HCT116 (cell line): ENCODE results near the gene PIGL. TPM values are rescaled to one million over a fixed set of nuclear protein-coding genes. Genes with fewer than 3 reads are reported as not detected.

Experiments used
- ATAC-seq: fragments of 200-7000 bp; cut with Tn5 transposase; 2 replicates; pipeline ENCODE4 v1.9.1; 2020; ENCODE audit warnings: mild to moderate bottlenecking, moderate library complexity
- BruUV-seq: library from RNA; stranded (reverse); fragments of 400-500 nt; replicated peaks from 2 replicates; lab custom pipeline; 2021; lab: Mats Ljungman, UMichigan
- CTCF ChIA-PET: fragments of 300-600 bp; sonication (Branson Sonifier 250); formaldehyde crosslinking; loops from one replicate; lab custom pipeline; 2021; ENCODE audit warnings: antibody characterized with exemption; lab: Charles Lee
- POLR2A ChIA-PET: fragments of 300-600, 350-600 bp; sonication (Branson Sonifier 250); formaldehyde crosslinking; loops from one replicate; lab custom pipeline; 2021; ENCODE audit warnings: antibody characterized with exemption; lab: Charles Lee
- RAD21 ChIA-PET, 2 experiments: fragments of 300-600 bp; sonication (Branson Sonifier 250); formaldehyde crosslinking; loops; one replicate each; lab custom pipeline; 2023; ENCODE audit warnings: low total read pairs in 2 of 2; ENCODE audit not compliant: uncharacterized antibody in 2 of 2, unreplicated experiment in 2 of 2, low non-redundant PET in 1 of 2; lab: Charles Lee
- DNase-seq: peaks from one replicate; pipeline ENCODE4 v3.0.0-alpha.2; 2010; ENCODE audit warnings: low read depth, low spot score
- H2AFZ ChIP-seq: fragments of 200-600 bp; shearing (Covaris generic), sonication (generic); 2 replicates; pipeline ENCODE4 v1.6.1; 2017; ENCODE audit warnings: low read depth, mixed run types, mixed read lengths, antibody characterized with exemption, low read length; ENCODE audit not compliant: poor library complexity, severe bottlenecking
- H3K27ac ChIP-seq: 2 replicates; pipeline ENCODE4 v1.5.1; 2012; ENCODE audit warnings: low read depth, low read length
- H3K27me3 ChIP-seq: fragments of 200-600 bp; sonication (generic); 2 replicates; pipeline ENCODE4 v1.6.1; 2016; ENCODE audit warnings: mixed run types, low read length, mixed read lengths; ENCODE audit not compliant: insufficient read depth
- H3K36me3 ChIP-seq, 2 experiments: fragments of 200-500 bp in 1 of 2; fragments of 200-600 bp in 1 of 2; sonication (Bioruptor generic) in 1 of 2; sonication (generic) in 1 of 2; 2 replicates each; pipeline versions ENCODE4 v1.5.1 to v1.6.1; 2014 to 2016; ENCODE audit warnings: low read length in 2 of 2, inconsistent platforms in 1 of 2, mixed read lengths in 1 of 2, mixed run types in 1 of 2; ENCODE audit not compliant: insufficient read depth in 2 of 2, control insufficient read depth in 1 of 2
- H3K4me1 ChIP-seq, 2 experiments: fragments of 200-600 bp in 1 of 2; sonication (generic) in 1 of 2; 2 replicates each; pipeline versions ENCODE4 v1.5.1 to v1.6.1; 2012 to 2017; ENCODE audit warnings: low read length in 2 of 2, inconsistent platforms in 1 of 2, mild to moderate bottlenecking in 1 of 2, mixed read lengths in 1 of 2, mixed run types in 1 of 2, moderate library complexity in 1 of 2; ENCODE audit not compliant: insufficient read depth in 2 of 2, control insufficient read depth in 1 of 2
- H3K4me2 ChIP-seq: fragments of 200-600 bp; sonication (generic); 2 replicates; pipeline ENCODE4 v1.6.1; 2017; ENCODE audit warnings: mixed run types, low read length, mixed read lengths
- H3K4me3 ChIP-seq, 2 experiments: fragments of 200-600 bp in 1 of 2; sonication (generic) in 1 of 2; replicated peaks in 1 of 2; 2 replicates each; pipeline ENCODE4 v1.5.1; 2011 to 2016; ENCODE audit warnings: low read length in 2 of 2, control low read depth in 1 of 2, low read depth in 1 of 2, mild to moderate bottlenecking in 1 of 2, mixed read lengths in 1 of 2, mixed run types in 1 of 2
- H3K79me2 ChIP-seq: fragments of 200-600 bp; sonication (generic); 2 replicates; pipeline ENCODE4 v1.6.1; 2017; ENCODE audit warnings: mild to moderate bottlenecking, mixed run types, low read length, moderate library complexity, mixed read lengths; ENCODE audit not compliant: insufficient read depth
- H3K9ac ChIP-seq: fragments of 200-600 bp; sonication (generic); 2 replicates; pipeline ENCODE4 v1.6.1; 2016; ENCODE audit warnings: low read length, mixed read lengths
- H3K9me2 ChIP-seq: fragments of 200-600 bp; sonication (generic), shearing (Covaris generic); 2 replicates; pipeline ENCODE4 v1.6.1; 2017; ENCODE audit warnings: mixed run types, mild to moderate bottlenecking, moderate library complexity; ENCODE audit not compliant: insufficient read depth
- H3K9me3 ChIP-seq, 2 experiments: fragments of 200-500 bp in 1 of 2; fragments of 200-600 bp in 1 of 2; sonication (Bioruptor generic) in 1 of 2; sonication (generic) in 1 of 2; 2 replicates each; pipeline ENCODE4 v1.6.1; 2014 to 2017; ENCODE audit warnings: low read length in 2 of 2, mixed read lengths in 2 of 2, inconsistent platforms in 1 of 2, low read depth in 1 of 2, mild to moderate bottlenecking in 1 of 2, mixed run types in 1 of 2, moderate library complexity in 1 of 2; ENCODE audit not compliant: control insufficient read depth in 1 of 2, insufficient read depth in 1 of 2
- H4K20me1 ChIP-seq: fragments of 200-600 bp; sonication (generic), shearing (Covaris generic); 2 replicates; pipeline ENCODE4 v1.6.1; 2017; ENCODE audit warnings: mixed run types, mild to moderate bottlenecking, moderate library complexity; ENCODE audit not compliant: insufficient read depth
- CBX3 ChIP-seq: IDR thresholded peaks from 2 replicates; pipeline ENCODE4 v1.6.1; 2012; ENCODE audit warnings: low read depth
- CTCF ChIP-seq, 3 experiments: fragments of 200-600 bp in 1 of 3; sonication (generic) in 1 of 3; IDR thresholded peaks in 2 of 3; conservative IDR thresholded peaks in 1 of 3; 2 replicates each; pipeline ENCODE4 v1.5.1; 2012 to 2017; ENCODE audit warnings: low read depth in 2 of 3, low read length in 2 of 3, antibody characterized with exemption in 1 of 3, borderline replicate concordance in 1 of 3, control low read depth in 1 of 3, mild to moderate bottlenecking in 1 of 3, mixed read lengths in 1 of 3, mixed run types in 1 of 3, moderate library complexity in 1 of 3; ENCODE audit not compliant: insufficient read depth in 1 of 3
- ELF1 ChIP-seq: IDR thresholded peaks from 2 replicates; pipeline ENCODE4 v1.6.1; 2012; ENCODE audit warnings: low read depth, borderline replicate concordance
- EZH2 ChIP-seq: fragments of 200-600 bp; sonication (generic); IDR thresholded peaks from 2 replicates; pipeline ENCODE4 v1.6.1; 2017; ENCODE audit warnings: antibody characterized with exemption, mixed run types
- MAX ChIP-seq: IDR thresholded peaks from 2 replicates; pipeline ENCODE4 v1.6.1; 2012
- SRF ChIP-seq: IDR thresholded peaks from 2 replicates; pipeline ENCODE4 v1.6.1; 2012; ENCODE audit warnings: low read depth
- TCF7L2 ChIP-seq: IDR thresholded peaks from 2 replicates; pipeline ENCODE4 v1.7.0; 2011; ENCODE audit warnings: borderline replicate concordance, inconsistent platforms; ENCODE audit not compliant: insufficient read depth, insufficient read length; ENCODE audit errors: extremely low read depth
- YY1 ChIP-seq: IDR thresholded peaks from 2 replicates; pipeline ENCODE4 v1.6.1; 2011; ENCODE audit warnings: low read length, low read depth, moderate library complexity, mild to moderate bottlenecking; ENCODE audit not compliant: insufficient replicate concordance; ENCODE audit errors: extremely low read depth
- ZNF274 ChIP-seq: fragments of 200-500 bp; sonication (Bioruptor generic); IDR thresholded peaks from 2 replicates; pipeline ENCODE4 v1.6.1; 2014; ENCODE audit warnings: mild to moderate bottlenecking, low read depth, low read length, inconsistent platforms
- intact Hi-C: fragments of 100-400 bp; cut with micrococcal nuclease; formaldehyde crosslinking; loops from 2 replicates; pipeline ENCODE4 v1.10.0; 2022
- total RNA-seq: library from RNA; stranded (reverse); gene quantifications from one replicate; pipeline ENCODE4 v1.2.1, GENCODE V29; 2021; ENCODE audit not compliant: unreplicated experiment

The PIGL gene
- total RNA-seq, 1 experiment from 2014 or later = 36.8 TPM

- Histone ChIP-seq H4K20me1 (no peaks in the 10 kb centered on the region), H3K36me3 (no peaks in the 10 kb centered on the region), H3K4me2 (no peak overlapping the region)
These were observed 85.8 kb downstream of the PIGL start for GRCh38 chr17:16302856-16303255.

More at GRCh38 chr17:16302856-16303255, 85.8 kb downstream of the PIGL start:
- TF ChIP-seq ELF1 (no peak), TCF7L2 (no peak), CTCF (IDR thresholded peaks at IDR 0.05 in 2 of 3, conservative IDR thresholded peaks at IDR 0.05 in 1 of 3; ENCODE audit: borderline replicate concordance in 1 of 3, insufficient read depth in 1 of 3, low read depth in 2 of 3, low read length in 2 of 3) (no peak), SRF (no peak), YY1 (no peak), MAX (no peak), CBX3 (no peak), EZH2 (no peak), ZNF274 (no peak)
- ChIA-PET POLR2A (no interaction called here), CTCF (interaction anchor here (1.1 kb wide), 1 partner anchor 61 kb away, joined by 3 read pairs; no protein-coding TSS in a partner anchor), RAD21 (no interaction called here)
- no peaks in the 10 kb centered on the region for H3K9me2 ChIP-seq
- no peak overlapping the region for H3K4me3 ChIP-seq
- H3K9ac ChIP-seq = no peak overlapping the region
- DNase-seq = no peak
- no TSS peak for BruUV-seq
- H2AFZ ChIP-seq = no peak overlapping the region
- ATAC-seq = no peak
- H3K27ac ChIP-seq = no peak overlapping the region
- H3K27me3 ChIP-seq = no peaks in the 10 kb centered on the region
- intact Hi-C loops = loop anchor here (5.0 kb wide), 1 partner anchor 139 kb away; no protein-coding TSS in a partner anchor
- H3K79me2 ChIP-seq = no peaks in the 10 kb centered on the region
- peaks cover 19 to 22% of the 10 kb centered on the region in 2 experiments for H3K4me1 ChIP-seq
- H3K9me3 ChIP-seq = no peaks in the 10 kb centered on the region
